ENCODE data around the gene XPO1. TPM values are rescaled to one million over a fixed set of nuclear protein-coding genes. Genes with fewer than 3 reads are reported as not detected.
"Not testable (repeated sequence)": the region's sequence is repeated elsewhere in the genome, so short reads cannot be mapped to it uniquely, and the experiment has no call there.

XPO1 gene
- total RNA-seq, 2 donors from 2014 or later, result 264 to 315 TPM

DNA sequence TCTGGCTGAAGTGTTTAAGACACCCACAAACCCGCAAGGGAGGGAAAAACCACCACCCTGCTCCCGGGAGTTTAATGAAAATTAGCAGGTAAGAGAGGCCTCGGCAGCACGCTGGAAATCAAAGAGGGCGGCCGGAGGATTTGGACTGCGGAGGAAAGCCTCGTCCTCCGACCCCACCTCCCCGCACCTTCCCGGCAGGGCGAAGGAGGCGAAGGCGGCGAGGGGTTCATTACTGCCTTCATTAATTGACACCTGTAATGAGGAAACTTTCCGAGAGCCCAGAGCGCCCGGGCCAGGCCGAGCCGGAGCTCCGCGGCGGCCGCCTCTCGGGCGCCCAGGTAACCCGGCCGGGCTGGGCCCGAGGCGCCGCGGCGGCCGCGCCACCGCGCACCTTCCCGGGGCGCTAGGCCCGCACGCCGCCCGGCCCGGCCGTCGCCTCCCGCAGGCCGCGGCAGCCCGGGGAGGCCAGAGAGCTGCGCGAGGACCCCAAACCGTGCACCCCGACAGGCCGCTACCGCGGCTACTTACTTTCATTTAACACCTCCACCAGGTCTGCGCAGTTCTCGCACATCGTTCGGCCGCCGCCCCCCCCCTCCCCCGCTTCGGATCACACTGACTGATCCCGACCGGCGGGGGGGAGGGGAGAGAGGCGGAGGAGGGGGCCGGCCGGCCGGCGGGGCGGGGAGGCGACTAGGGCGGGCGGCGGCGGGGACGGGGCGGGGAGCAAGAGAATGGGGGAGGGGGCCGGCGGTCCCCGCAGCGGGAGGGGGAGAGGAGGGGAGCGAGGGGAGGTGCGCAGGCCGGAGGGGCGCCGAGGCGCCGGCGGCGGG lies 67.8 kb downstream of the XPO1 start:
- Histone ChIP-seq H3K36me3 (ENCODE audit: control insufficient read depth, insufficient read depth, low read length) (peaks cover 15% of the 10 kb centered on the region), H3K4me3 (ENCODE audit: low read length) (peak overlapping the region; percentile 95), H3K4me1 (ENCODE audit: control insufficient read depth, insufficient read depth, low read length) (peaks cover 3% of the 10 kb centered on the region), H3K9ac (ENCODE audit: extremely low read depth, low read length, poor library complexity, severe bottlenecking) (peak overlapping the region; percentile 83), H3K9me3 (ENCODE audit: control insufficient read depth, low read length) (no peaks in the 10 kb centered on the region), H3K27ac (ENCODE audit: low read depth, low read length) (peak overlapping the region; percentile 86), H3K27me3 (ENCODE audit: control insufficient read depth, insufficient read depth, low read length, poor library complexity, severe bottlenecking) (no peaks in the 10 kb centered on the region)
- peak overlapping the region; percentile 77 for H3K4me3 Mint-ChIP-seq
- H3K4me1 Mint-ChIP-seq, result peaks cover 12% of the 10 kb centered on the region
- H3K27me3 Mint-ChIP-seq (ENCODE audit: insufficient read depth), result no peaks in the 10 kb centered on the region
- WGBS, 2 experiments (ENCODE audit: insufficient coverage in 1 of 2, insufficient read length in 1 of 2), result 0% methylated on average over 2 to 52 of the region's 94 CpGs
- no peaks in the 10 kb centered on the region for H3K9me3 Mint-ChIP-seq
- TF ChIP-seq, protein P1, sequence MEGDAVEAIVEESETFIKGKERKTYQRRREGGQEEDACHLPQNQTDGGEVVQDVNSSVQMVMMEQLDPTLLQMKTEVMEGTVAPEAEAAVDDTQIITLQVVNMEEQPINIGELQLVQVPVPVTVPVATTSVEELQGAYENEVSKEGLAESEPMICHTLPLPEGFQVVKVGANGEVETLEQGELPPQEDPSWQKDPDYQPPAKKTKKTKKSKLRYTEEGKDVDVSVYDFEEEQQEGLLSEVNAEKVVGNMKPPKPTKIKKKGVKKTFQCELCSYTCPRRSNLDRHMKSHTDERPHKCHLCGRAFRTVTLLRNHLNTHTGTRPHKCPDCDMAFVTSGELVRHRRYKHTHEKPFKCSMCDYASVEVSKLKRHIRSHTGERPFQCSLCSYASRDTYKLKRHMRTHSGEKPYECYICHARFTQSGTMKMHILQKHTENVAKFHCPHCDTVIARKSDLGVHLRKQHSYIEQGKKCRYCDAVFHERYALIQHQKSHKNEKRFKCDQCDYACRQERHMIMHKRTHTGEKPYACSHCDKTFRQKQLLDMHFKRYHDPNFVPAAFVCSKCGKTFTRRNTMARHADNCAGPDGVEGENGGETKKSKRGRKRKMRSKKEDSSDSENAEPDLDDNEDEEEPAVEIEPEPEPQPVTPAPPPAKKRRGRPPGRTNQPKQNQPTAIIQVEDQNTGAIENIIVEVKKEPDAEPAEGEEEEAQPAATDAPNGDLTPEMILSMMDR (conservative IDR thresholded peaks at IDR 0.05), result no peak
- H3K27ac Mint-ChIP-seq, result peak overlapping the region; percentile 98
- peak; percentile 97 for DNase-seq
- H3K36me3 Mint-ChIP-seq (ENCODE audit: low read depth), result peaks cover 24% of the 10 kb centered on the region

DNA sequence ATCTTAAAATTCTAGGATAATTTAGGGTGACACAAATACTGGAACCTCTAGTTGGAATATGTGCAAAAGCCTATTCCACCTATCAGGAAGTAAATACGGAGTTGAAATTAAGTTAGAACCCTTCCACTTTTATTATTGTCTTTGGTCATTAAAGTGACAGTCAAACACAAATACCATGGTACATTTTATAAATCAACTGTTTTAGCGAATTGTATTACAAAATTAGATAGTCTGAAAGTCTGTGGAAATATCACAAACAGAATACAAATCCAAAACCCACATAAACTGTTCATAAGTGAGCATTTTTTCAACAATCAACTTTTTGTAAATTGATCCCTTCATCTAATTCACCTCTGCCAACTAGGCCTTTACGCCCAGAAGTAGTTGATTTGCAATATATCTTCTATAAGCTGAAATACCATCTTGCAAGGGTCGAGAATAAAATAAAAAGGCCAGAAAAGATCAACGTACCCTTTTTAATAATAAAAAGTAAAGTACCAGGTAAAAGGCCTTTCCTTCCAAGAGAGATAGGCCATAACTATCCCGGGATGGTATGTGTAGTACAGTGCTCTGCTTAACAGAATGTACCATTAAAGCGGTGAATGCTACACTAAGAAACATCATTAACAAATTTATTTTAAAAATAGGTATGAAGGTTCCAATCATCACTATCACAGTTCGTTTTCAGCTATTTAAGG lies 68.6 kb downstream of the XPO1 start:
- Mint-ChIP-seq H3K4me3 (peak overlapping the region; percentile 77), H3K9me3 (no peaks in the 10 kb centered on the region), H3K4me1 (peaks cover 17% of the 10 kb centered on the region), H3K27ac (peak overlapping the region; percentile 98), H3K36me3 (ENCODE audit: low read depth) (peaks cover 24% of the 10 kb centered on the region), H3K27me3 (ENCODE audit: insufficient read depth) (no peaks in the 10 kb centered on the region)
- WGBS, 2 experiments (ENCODE audit: insufficient coverage in 1 of 2, insufficient read length in 1 of 2), result 19 to 40% methylated on average over 3 to 5 of the region's 8 CpGs
- peak overlapping the region; percentile 95 for H3K4me3 ChIP-seq (ENCODE audit: low read length)
- H3K9me3 ChIP-seq (ENCODE audit: control insufficient read depth, low read length), result no peaks in the 10 kb centered on the region
- DNase-seq, result no peak
- H3K9ac ChIP-seq (ENCODE audit: extremely low read depth, low read length, poor library complexity, severe bottlenecking), result peak overlapping the region; percentile 83
- peak overlapping the region; percentile 63 for H3K27ac ChIP-seq (ENCODE audit: low read depth, low read length)
- TF ChIP-seq, protein P1 (conservative IDR thresholded peaks at IDR 0.05), result no peak
- H3K4me1 ChIP-seq (ENCODE audit: control insufficient read depth, insufficient read depth, low read length), result peaks cover 3% of the 10 kb centered on the region
- H3K36me3 ChIP-seq (ENCODE audit: control insufficient read depth, insufficient read depth, low read length), result peaks cover 15% of the 10 kb centered on the region
- no peaks in the 10 kb centered on the region for H3K27me3 ChIP-seq (ENCODE audit: control insufficient read depth, insufficient read depth, low read length, poor library complexity, severe bottlenecking)

DNA sequence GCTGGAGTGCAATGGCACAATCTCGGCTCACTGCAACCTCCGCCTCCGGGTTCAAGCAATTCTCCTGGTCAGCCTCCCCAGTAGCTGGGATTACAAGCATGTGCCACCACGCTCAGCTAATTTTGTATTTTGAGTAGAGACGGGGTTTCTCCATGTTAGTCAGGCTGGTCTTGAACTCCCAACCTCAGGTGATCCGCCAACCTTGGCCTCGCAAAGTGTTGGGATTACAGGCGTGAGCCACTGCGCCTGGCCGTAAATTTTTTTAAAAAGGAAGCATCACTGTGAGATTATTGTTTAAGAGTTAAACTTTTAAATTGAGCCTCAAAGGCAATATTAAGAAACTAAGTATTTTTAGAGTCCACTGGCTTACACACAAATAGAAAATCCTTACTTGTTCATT lies 69.9 kb downstream of the XPO1 start:
- not testable (repeated sequence) for H3K27ac Mint-ChIP-seq; H3K9ac ChIP-seq (ENCODE audit: extremely low read depth, low read length, poor library complexity, severe bottlenecking); H3K27me3 Mint-ChIP-seq (ENCODE audit: insufficient read depth); H3K9me3 Mint-ChIP-seq; H3K4me3 Mint-ChIP-seq; DNase-seq; H3K27me3 ChIP-seq (ENCODE audit: control insufficient read depth, insufficient read depth, low read length, poor library complexity, severe bottlenecking); H3K27ac ChIP-seq (ENCODE audit: low read depth, low read length); H3K9me3 ChIP-seq (ENCODE audit: control insufficient read depth, low read length); H3K4me1 ChIP-seq (ENCODE audit: control insufficient read depth, insufficient read depth, low read length)
- Histone ChIP-seq H3K36me3 (ENCODE audit: control insufficient read depth, insufficient read depth, low read length) (peaks cover 15% of the 10 kb centered on the region), H3K4me3 (ENCODE audit: low read length) (peak overlapping the region; percentile 95)
- 97 to 99% methylated on average over 9 to 10 of the region's 10 CpGs for WGBS, 2 experiments (ENCODE audit: insufficient coverage in 1 of 2, insufficient read length in 1 of 2)
- Mint-ChIP-seq H3K4me1 (peaks cover 25% of the 10 kb centered on the region), H3K36me3 (ENCODE audit: low read depth) (peaks cover 18% of the 10 kb centered on the region)
